GM04503 (cell line): ENCODE results near the gene SGSM2.
A peak's percentile ranks its signal among the peaks of the same experiment; 100 is the strongest.

Experiments
- DNase-seq: peaks from one replicate; pipeline ENCODE4 v3.0.0-alpha.2; 2012; ENCODE audit warnings: low read depth

The SGSM2 gene

DNA sequence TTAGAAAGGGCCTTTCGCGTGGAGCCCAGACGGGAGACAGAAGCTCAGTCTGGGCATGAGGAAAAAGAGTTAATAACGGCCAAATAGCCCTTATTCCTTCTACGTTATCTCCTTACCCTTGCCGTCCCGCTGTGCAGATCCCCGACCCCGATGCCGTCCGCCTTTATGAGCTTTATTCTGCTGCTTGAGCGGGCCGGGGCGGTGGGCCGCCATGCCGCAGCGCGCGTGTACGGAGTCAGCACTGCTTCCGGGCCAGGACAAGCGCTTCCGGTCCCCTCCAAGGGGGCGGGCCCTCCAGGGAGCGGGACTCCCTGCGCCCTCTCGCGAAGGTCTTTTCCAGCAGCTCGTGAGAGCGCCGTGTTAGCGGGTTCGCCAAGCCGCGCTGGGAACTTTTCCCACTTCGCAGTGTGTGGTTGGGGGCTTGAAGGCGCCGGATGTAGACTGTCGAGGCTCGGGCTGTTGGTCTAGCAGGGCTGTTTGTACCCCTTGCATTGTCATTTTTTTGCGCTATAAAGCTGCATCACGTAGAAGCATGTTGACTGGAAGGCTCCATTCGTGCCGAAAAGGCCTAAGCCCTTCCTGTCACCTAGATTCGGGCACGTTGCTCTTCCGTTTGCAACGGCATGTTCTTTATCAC is 968 bp upstream of the SGSM2 start, which contains the start of gene TSR1:
TSR1 (minus strand) TSS at position 243 of the 637 bp plus-strand sequence; CDS start at position 213, 30 bp downstream.
- DNase-seq = peak; percentile 53

DNA sequence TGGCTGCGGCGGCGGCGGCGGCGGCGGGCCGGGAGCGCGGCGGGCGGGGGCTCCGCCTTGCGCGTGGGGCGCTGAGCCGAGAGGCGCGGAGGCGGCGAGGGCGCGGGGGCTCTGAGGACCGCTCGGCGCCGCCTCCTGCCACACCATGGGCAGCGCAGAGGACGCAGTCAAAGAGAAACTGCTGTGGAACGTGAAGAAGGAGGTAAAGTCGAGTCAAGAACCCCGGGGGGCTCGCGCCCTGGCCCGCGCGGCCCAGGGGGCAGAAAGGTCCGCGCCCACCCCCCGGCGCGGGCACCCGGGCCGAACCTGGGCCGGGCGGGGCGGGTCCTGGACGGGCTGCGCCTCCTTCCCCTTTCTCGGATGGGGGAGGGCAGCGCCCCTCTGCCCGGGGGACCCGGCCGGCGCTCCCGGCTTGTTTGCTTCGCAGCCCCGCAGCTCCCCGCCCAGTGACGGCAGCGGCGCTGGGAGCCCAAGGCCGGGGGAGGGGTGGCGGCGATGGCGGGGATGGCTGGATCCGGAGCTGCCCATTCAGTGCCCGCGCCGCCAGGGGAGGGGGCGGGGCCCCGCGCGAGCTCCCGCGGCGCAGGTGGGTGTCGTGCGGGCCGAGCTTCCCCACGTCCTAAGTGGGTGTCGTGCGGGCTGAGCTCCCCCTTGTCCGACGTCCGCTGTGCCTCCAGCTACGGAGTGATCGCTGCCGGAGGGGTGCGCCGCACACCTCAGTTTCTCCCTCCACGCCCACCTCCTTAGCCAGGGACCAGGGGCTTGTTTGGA is 428 bp downstream of the SGSM2 start:
- no peak for DNase-seq

DNA sequence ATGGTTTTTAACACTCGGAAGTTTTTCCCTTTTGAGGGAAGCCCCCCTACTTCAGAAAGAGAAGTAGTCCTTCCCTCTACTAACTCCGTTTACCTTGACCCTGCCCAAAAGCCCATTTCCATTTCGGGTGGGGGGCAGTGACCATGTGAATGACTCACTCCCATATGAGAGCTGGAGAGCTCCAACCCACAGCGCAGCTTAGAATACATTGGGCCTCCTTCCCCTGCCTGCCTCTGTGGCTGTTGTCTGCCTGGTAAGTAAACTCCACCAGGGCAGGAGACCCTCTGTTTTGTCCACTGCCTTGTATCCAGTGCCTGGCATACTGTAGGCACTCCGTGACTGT is 985 bp downstream of the SGSM2 start:
- DNase-seq = no peak

DNA sequence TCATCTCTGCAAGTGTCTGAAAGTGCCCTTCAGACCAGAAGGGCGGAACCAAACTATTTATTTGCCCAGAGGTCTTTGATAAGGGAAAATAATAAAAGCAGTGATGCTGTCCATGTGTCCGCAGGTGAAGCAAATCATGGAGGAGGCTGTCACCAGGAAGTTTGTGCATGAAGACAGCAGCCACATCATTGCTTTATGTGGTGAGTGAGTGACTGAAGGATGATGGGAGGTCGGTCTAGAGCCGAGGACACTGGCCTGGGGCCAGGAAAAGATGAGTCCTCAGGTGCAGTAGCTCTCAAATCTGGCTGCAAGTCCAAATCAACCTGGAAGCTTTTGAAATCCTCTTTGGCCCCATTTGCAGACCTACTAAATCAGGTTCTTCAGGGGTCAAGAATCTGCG is 6.1 kb downstream of the SGSM2 start:
- no peak for DNase-seq

DNA sequence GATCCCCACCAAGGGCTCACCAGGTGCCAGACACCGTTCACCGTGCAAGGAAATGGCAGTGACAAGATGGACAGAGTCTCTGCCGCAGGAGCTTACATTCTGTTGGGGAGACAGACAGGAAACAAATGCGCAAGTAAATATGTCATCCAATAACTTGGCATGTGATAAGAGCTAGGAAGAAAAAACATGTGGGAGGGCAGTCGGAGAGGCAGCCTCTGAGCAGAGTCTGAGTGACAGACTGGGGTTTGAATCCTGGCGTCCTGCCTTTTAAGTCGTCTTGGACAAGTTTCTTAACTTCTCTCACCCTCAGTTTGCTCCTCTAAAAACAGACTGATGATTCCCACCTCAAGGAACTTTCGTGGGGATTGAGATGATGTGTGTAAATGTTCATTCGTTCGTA is 7.2 kb downstream of the SGSM2 start:
- DNase-seq = no peak

DNA sequence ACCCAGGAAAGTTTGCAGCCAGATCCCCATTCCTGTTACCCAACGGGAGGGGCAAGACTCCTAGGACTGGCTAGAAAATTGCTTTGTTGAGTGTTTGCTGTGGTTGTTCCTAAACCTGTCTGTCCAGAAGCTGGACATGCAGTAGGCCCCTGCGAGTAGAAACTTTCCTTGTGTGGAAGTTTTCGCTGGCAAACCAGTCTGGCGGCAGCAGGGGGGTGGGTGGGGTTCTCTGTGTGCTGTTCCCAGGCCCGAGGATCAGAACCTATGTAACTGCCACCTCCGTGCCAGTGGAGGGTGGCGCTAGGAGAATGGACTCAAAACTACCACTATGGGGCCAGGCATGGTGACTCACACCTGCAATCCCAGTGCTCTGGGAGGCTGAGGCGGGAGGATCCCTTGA is 9.2 kb downstream of the SGSM2 start:
- DNase-seq = no peak

DNA sequence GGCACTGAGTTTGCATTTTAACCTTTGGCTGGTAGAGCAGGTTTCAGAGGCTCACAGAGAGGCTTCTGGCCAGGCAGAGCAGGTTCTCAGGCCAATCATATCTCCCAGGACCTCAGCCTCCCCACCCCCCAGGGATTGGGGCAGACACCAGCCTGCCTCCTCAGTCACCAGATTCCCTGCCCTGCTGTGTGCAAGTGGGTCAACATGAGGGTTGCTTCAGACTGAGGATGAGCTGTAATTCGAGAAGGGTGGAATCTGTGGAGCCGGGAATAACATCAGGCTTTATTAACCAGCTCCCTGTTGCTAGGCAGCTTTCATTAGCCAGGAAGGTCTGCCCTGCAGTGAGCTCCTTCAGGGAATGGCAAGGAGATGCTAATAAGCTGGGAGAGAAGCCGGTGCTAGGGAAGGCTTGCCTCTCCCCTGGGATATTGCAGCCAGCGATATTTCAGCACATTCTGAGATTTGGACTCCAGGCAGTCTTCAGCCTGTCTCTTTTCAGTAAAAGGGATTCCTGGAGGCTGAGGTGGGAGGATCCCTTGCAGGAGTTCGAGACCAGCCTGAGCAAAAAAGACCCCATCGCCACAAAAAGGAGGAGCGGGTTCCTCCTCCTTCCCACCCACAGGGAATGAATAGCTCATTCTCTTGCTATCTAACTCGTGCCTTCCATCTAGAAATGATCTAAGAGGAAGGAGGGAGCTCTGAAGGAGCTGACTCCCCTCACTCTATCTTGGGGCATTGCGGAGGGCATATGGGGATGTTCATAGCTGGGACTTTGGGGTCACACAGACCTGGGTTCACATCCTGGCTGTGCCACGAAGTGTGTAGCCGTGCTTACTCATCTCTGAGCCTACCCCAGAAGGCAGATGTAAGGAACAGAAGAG is 10.7 kb downstream of the SGSM2 start:
- peak; percentile 85 for DNase-seq

DNA sequence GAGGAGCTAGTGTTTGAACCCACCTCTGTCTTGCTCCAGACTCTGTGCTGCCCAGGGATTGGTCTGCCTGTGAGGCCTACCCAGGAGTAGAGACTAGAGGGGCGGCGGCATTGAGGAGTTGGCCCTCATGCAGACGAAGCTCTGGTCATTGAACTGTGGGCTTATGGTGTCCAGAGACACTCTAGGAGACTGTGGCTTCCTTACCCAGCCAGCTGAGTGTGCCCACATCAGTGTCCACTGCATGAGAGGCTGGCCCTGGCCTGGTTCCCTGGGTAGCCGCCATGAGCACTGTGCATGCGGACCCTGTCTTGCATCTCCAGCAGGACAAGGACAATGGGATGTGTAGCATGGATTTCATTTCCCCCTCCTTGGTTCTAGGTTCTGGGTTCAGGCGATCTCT is 14.0 kb downstream of the SGSM2 start:
- no peak for DNase-seq

DNA sequence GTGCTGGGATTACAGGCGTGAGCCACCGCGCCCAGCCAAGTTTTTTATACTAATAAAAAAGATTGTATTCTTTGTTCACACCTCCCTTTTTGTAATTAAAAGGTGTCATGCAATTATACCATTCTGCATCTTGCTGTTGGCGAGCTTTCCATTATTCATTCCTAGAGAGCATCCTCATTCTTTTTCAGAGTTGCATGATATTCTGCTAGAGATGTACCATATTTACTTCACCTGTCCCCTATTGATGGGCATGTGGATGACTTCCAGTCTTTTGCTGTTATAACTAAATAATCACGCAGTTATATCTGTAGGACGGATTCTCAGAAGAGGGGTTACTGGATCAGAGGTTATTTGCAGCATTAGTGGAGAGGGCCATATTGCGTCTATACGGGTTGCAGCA is 17.0 kb downstream of the SGSM2 start:
- DNase-seq = no peak

DNA sequence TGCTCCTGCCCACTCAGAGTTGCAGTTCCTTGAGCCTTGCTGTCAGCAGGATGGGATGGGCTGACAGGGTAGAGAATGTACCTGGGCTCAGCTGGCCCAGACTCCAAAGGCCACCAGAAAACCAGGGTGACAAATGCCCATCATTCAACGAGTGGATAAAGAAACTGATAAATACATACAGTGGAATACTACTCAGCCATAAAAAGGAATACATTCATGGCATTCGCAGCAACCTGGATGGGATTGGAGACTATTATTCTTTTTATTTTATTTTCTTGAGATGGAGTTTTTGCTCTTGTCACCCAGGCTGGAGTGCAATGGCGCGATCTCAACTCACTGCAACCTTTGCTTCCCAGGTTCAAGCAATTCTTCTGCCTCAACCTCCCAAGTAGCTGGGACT is 19.9 kb downstream of the SGSM2 start:
- DNase-seq = no peak

DNA sequence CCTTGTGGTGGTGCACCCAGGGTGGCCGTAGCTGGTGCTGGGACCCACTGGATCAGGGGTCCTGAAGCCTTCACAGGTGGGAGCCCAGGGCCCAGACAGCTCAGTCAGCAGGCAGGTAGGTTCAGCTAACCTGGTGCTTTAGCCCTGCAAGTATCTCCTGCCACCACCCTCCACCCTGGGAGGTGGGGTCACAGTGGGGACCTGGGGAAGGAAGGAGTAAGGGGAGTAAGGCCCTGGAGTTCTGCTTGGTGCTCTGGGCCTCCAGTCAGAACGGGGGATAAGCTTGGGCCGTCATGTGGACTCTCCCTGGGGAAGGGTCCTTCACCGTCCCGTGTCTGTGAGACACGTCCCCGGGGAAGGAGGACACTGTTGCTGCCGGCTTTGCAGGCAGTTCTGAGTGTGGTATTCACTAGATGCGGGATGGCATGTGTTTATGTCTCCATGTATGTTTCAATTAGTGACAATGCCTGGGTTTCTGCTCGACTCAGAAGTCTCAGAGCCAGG is 20.7 kb downstream of the SGSM2 start:
- DNase-seq = no peak

DNA sequence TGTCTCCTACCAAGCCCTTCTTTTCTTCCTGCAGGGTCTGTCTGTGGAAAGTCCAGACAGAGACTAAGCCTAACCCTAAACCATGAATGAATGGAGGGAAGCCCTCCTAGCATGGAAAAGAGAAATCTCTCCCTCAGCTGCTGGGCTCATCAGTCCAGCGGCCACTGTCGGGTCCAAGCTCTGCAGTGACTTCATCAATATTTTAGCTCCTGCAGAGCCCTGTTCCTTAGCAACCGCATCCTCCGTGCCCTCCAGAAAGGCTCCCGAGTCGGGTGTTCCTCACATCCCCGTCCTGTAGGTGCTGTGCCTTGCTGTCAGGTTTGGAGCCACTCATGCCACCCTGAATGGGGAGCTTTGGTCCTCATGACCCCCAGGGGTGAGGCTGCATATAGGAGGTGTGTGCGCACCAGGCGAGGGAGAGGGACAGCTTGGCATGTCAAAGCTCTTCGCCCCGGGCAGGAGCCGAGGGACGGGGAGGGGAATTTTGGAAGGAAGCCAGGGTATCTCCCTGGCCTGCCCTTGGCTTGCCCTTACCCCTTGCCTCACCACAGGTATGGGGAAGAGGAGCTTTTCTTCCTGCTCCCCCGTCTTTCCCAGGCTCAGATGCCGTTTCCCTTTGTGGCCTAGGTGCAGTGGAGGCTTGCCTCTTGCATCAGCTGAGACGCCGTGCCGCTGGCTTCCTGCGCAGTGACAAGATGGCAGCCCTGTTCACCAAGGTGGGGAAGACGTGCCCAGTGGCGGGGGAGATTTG is 23.9 kb downstream of the SGSM2 start:
- no peak for DNase-seq

DNA sequence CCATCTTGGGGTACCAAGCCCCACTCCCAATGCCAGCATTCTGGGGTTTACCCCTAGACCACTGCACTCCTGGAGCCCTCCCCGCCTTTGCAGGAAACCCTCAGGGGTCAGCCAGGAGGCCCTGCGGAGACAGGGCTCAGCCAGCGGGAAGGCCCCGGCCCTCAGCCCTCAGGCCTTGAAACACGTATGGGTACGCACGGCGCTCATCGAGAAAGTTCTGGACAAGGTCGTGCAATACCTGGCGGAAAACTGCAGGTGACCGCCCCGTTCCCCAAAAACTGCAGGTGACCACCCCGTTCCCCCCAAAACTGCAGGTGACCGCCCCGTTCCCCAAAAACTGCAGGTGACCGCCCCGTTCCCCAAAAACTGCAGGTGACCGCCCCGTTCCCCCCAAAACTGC is 24.7 kb downstream of the SGSM2 start:
- DNase-seq = no peak

DNA sequence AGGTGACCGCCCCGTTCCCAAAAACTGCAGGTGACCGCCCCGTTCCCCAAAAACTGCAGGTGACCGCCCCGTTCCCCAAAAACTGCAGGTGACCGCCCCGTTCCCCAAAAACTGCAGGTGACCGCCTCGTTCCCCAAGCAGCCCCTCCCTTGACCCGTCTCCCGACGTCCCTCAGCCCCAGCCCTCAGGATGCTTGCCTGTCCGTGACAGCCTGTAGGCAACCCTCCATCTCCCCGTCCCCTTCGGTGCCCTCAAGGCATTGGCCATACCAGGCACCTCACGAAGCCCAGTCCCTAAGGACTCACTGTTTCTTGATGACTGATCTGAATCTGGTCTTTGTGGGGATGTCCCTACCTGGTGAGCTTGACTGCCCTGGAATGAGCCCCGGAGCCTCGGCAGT is 25.1 kb downstream of the SGSM2 start:
- no peak for DNase-seq

DNA sequence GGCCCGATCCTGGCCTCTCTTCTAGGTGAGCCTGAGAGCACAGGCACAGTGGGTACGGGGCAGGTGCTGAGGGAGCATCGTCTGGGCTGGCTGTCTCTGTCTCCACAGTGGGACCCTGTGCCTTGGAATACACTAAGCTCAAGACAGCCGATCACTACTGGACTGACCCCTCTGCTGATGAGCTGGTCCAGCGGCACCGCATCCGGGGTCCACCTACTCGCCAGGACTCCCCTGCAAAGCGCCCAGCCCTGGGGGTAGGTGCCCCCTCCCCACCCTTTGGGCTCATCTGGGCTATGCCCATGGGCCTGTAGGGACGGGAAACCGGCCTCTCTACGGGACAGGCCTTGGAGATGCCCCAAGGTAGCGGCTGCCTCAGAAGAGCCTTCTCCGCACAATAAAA is 25.6 kb downstream of the SGSM2 start:
- DNase-seq = no peak

DNA sequence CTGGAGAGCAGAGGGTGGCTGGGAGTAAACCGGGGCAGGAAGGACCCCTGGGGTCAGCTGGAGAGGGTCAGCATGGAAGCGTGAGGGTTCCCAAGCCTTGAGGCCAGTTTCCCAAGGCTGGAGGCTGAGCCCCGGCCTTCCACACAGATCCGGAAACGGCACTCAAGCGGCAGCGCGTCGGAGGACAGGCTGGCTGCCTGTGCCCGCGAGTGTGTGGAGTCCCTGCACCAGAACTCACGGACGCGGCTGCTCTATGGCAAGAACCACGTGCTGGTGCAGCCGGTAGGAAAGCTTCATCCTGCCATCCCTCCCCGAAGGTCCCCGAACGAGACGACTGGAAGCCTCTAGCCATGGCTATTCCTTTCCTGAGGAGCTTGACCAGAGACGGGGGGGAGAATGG is 26.0 kb downstream of the SGSM2 start:
- no peak for DNase-seq

DNA sequence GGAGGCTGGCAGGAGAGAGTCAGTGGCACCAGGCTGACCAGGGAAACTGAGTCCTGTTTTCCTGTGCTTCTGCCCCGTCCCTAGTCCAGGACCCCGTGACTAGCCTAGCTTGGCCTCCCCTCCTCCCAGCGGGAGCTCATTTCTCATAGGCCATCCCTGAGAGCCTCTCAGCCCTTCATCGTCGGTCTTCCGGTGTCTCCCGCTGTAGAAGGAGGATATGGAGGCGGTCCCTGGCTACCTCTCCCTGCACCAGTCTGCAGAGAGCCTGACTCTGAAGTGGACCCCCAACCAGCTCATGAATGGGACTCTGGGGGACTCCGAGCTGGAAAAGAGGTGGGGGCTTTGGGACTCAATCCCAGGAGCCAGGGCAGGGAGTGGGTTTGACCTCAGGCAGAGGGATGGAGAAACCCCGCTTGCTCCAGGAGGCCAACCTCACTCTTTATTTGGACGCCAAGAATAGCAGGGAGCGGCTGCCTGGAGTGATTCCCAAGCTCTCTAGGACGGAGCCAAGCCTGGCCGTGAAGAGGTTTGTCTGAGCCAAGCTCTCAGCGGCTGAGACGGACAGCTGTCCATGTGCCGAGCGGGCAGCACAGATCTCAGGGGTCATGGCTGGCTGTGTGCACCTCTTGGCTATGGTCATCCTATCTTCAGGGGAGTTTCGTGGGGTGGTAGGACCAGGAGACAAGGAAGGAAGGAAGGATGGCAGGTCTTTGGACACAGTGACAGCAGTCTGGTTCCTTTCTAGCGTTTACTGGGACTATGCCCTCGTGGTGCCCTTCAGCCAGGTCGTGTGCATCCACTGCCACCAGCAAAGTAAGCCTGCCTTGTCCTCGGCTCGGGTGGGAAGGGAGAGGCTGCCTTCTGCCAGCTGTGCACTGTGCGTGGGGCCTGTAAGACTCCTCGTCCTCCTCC is 26.8 kb downstream of the SGSM2 start:
- DNase-seq = no peak

DNA sequence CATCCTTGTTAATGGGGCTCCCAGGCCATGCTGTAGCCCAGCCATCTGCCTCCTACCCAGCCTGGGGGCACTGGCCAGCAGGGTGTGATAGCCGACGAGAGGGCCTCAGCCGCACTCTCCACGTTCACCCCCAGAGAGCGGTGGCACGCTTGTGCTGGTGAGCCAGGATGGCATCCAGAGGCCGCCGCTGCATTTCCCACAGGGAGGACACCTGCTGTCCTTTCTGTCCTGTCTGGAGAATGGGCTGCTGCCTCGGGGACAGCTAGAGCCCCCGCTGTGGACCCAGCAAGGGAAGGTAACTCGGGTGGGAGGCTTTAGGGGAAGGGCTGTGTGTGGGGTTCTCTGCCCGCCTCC is 27.4 kb downstream of the SGSM2 start:
- no peak for DNase-seq

DNA sequence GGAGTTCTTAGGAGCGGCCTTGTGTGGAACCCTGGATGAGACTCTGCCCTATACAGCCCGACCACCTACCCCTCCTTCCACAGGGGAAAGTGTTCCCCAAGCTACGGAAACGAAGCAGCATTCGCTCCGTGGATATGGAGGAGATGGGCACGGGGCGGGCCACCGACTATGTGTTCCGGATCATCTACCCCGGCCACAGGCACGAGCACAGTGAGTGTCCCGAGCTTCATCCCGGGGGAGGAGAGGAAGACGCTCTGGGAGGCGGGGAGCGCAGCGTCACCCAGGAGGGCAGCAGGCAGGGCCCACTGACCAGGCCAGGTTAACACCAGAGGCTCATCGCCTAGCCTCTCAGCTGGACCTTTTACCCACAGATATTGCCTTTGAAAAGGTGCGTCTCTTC is 27.8 kb downstream of the SGSM2 start:
- no peak for DNase-seq

DNA sequence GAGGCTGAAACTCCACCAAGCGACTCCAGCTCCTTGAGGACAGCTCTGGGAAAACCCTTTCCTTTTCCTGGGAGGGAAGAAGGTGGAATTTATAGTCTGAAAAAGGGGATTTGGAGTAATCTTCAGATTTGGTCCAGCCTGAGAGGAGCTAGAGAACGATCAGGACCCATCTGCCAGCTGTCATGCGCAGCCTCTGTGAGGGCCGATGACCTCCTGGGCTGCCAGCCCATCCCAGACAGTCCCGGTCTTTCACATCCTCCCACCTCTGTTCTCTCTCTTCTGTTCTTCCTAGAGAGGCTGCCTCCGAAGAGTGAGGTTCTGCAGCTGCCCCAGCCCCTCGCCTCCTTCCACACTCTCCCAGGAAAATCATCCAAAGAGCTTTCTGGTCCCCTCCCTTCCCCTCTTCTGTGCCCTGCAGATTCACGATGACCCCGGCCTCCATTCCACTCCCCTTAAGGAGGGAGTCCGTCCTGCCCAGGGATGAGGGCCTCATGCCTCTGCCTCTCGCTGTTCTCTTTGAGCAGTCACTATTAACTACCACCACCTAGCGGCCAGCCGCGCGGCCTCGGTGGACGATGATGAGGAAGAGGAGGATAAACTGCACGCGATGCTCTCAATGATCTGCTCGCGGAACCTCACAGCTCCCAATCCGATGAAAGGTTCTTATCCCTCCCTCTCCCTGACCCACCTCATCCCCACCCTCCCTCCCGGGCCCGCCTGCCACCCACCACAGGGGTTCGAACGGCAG is 29.6 kb downstream of the SGSM2 start:
- no peak for DNase-seq
